Panc1 (cell line): ENCODE results near the gene HIKESHI. TPM values are rescaled to one million over a fixed set of nuclear protein-coding genes. Genes with fewer than 3 reads are reported as not detected.
"Not testable (repeated sequence)": the region's sequence is repeated elsewhere in the genome, so short reads cannot be mapped to it uniquely, and the experiment has no call there.

Source experiments
- ATAC-seq: fragments of 200-7000 bp; cut with Tn5 transposase; 2 replicates; pipeline ENCODE4 v1.9.1; 2020; ENCODE audit warnings: mild to moderate bottlenecking, moderate library complexity
- BruUV-seq: library from RNA; stranded (reverse); fragments of 400-500 nt; replicated peaks from 2 replicates; lab custom pipeline; 2021; lab: Mats Ljungman, UMichigan
- CTCF ChIA-PET: fragments of 300-600 bp; sonication (Branson Sonifier 250); formaldehyde crosslinking; loops from one replicate; lab custom pipeline; 2022; ENCODE audit warnings: antibody characterized with exemption; lab: Charles Lee
- POLR2A ChIA-PET: fragments of 300-600 bp; sonication (Branson Sonifier 250); formaldehyde crosslinking; loops from one replicate; lab custom pipeline; 2022; ENCODE audit warnings: antibody characterized with exemption; lab: Charles Lee
- DNase-seq: peaks from one replicate; pipeline ENCODE4 v3.0.0-alpha.2; 2010; ENCODE audit warnings: low read depth, low spot score
- H3K27ac ChIP-seq: 2 replicates; pipeline ENCODE4 v1.5.1; 2011; ENCODE audit warnings: mild to moderate bottlenecking, low read length, inconsistent platforms
- H3K27me3 ChIP-seq: fragments of 200-500 bp; sonication (Bioruptor generic); 2 replicates; pipeline ENCODE4 v1.6.0; 2014; ENCODE audit warnings: low read length, inconsistent platforms; ENCODE audit not compliant: control insufficient read depth, insufficient read depth
- H3K36me3 ChIP-seq: fragments of 200-500 bp; sonication (Bioruptor generic); 2 replicates; pipeline ENCODE4 v1.5.1; 2014; ENCODE audit warnings: inconsistent platforms, mild to moderate bottlenecking, low read length, moderate library complexity; ENCODE audit not compliant: control insufficient read depth, insufficient read depth
- H3K4me1 ChIP-seq: 2 replicates; pipeline ENCODE4 v1.5.1; 2011; ENCODE audit warnings: inconsistent platforms, mild to moderate bottlenecking, low read length, moderate library complexity; ENCODE audit not compliant: control insufficient read depth, insufficient read depth
- H3K4me3 ChIP-seq, 2 experiments: 2 replicates each; pipeline ENCODE4 v1.5.1; 2011 to 2012; ENCODE audit warnings: low read depth in 2 of 2, low read length in 2 of 2, mild to moderate bottlenecking in 2 of 2, inconsistent platforms in 1 of 2, moderate library complexity in 1 of 2
- H3K9me3 ChIP-seq: fragments of 200-500 bp; sonication (Bioruptor generic); 2 replicates; pipeline ENCODE4 v1.5.1; 2014; ENCODE audit warnings: low read depth, mild to moderate bottlenecking, inconsistent platforms, low read length, moderate library complexity; ENCODE audit not compliant: control insufficient read depth, insufficient read depth
- POLR2AphosphoS5 ChIP-seq: IDR thresholded peaks from 2 replicates; pipeline ENCODE4 v1.6.1; 2012; ENCODE audit warnings: mild to moderate bottlenecking, low read depth, low read length, moderate library complexity
- SIN3A ChIP-seq: IDR thresholded peaks from 2 replicates; pipeline ENCODE4 v1.6.1; 2012; ENCODE audit warnings: low read depth, mild to moderate bottlenecking, low read length, moderate library complexity, borderline replicate concordance; ENCODE audit not compliant: insufficient read depth
- TCF7L2 ChIP-seq: IDR thresholded peaks from 2 replicates; pipeline ENCODE4 v1.6.1; 2011; ENCODE audit warnings: mild to moderate bottlenecking, low read depth, low read length, inconsistent platforms
- in situ Hi-C: cut with HindIII; loops from 2 replicates; pipeline ENCODE4 v1.10.0; 2016; ENCODE audit warnings: low sequenced_read_pairs, low pct_unique_long_range_greater_than_20kb
- intact Hi-C: fragments of 100-400 bp; cut with micrococcal nuclease; formaldehyde crosslinking; loops from one replicate; pipeline ENCODE4 v1.10.0; 2022; ENCODE audit not compliant: unreplicated experiment
- total RNA-seq: library from RNA; stranded (reverse); gene quantifications from one replicate; pipeline ENCODE4 v1.2.1, GENCODE V29; 2021; ENCODE audit not compliant: unreplicated experiment
- TF ChIP-seq, protein P1 (sequence below): fragments of 450-650 bp; IDR thresholded peaks from 2 replicates; pipeline ENCODE4 v1.5.1; 2017; ENCODE audit warnings: mild to moderate bottlenecking
- TF ChIP-seq, protein P2 (sequence below), 2 experiments: IDR thresholded peaks; 2 replicates each; pipeline ENCODE4 v1.6.1; 2011 to 2012; ENCODE audit warnings: low read depth in 2 of 2, control low read depth in 1 of 2, low read length in 1 of 2, mild to moderate bottlenecking in 1 of 2, moderate library complexity in 1 of 2; ENCODE audit not compliant: insufficient read depth in 1 of 2

Gene HIKESHI
- total RNA-seq, 1 experiment from 2014 or later, result 61.3 TPM

DNA sequence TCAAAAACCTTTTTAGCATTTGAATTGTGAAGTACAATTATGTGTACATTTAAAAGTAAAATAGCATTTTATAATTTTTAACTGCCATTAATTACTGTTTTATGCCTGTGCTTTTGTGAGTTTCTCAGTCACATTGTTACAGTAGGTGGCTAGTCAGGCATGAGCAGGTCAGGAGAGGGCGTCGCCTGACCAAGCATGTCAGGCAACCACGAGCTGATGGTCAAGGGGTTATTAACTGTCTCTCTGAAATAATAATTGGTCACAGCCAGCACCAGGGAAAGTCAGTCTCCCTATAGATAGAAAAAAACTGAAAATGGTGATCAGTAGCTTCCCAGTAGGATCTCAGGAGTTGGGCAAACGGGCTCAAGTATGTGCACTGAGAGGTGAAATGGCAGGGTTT lies 53.2 kb downstream of the HIKESHI start:
- H3K36me3 ChIP-seq, result no peaks in the 10 kb centered on the region
- ATAC-seq, result peak; percentile 67

DNA sequence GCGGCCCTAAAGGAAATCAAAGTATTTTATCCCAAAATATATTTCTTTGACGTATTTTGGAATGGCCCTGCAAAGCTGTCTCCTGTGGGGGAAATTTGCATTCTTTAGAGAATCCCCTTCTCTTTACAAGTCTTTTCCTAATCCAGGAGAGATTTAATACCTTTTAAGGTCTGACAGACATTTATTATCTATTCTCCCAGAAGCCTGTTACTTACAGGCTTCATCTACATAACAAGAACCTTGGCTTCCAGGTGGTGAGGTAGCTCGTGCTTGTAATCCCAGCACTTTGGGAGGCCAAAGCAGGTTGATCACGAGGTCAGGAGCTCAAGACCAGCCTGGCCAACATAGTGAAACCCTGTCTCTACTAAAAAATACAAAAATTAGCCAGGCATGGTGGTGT lies 55.4 kb downstream of the HIKESHI start:
- H3K9me3 ChIP-seq, CTCF ChIA-PET, H3K27me3 ChIP-seq, H3K4me3 ChIP-seq, H3K36me3 ChIP-seq, H3K4me1 ChIP-seq, H3K27ac ChIP-seq, DNase-seq, in situ Hi-C loops, intact Hi-C loops, BruUV-seq, ATAC-seq: not testable (repeated sequence)
- POLR2A ChIA-PET, result interaction anchor here (0.6 kb wide), 1 partner anchor 51 kb away, joined by 3 read pairs; no protein-coding TSS in a partner anchor

More for the DNA sequence above, 53.2 kb downstream of the HIKESHI start:
- H3K27me3 ChIP-seq, result no peaks in the 10 kb centered on the region
- ChIA-PET CTCF (no interaction called here), POLR2A (no interaction called here)
- TF ChIP-seq, protein P1, sequence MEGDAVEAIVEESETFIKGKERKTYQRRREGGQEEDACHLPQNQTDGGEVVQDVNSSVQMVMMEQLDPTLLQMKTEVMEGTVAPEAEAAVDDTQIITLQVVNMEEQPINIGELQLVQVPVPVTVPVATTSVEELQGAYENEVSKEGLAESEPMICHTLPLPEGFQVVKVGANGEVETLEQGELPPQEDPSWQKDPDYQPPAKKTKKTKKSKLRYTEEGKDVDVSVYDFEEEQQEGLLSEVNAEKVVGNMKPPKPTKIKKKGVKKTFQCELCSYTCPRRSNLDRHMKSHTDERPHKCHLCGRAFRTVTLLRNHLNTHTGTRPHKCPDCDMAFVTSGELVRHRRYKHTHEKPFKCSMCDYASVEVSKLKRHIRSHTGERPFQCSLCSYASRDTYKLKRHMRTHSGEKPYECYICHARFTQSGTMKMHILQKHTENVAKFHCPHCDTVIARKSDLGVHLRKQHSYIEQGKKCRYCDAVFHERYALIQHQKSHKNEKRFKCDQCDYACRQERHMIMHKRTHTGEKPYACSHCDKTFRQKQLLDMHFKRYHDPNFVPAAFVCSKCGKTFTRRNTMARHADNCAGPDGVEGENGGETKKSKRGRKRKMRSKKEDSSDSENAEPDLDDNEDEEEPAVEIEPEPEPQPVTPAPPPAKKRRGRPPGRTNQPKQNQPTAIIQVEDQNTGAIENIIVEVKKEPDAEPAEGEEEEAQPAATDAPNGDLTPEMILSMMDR, result peak; percentile 44
- TF ChIP-seq SIN3A (no peak), POLR2AphosphoS5 (no peak)
- in situ Hi-C loops, result no loop called here
- no peak overlapping the region for H3K4me3 ChIP-seq
- intact Hi-C loops, result no loop called here
- no peak overlapping the region for H3K27ac ChIP-seq
- no peaks in the 10 kb centered on the region for H3K4me1 ChIP-seq
- no peaks in the 10 kb centered on the region for H3K9me3 ChIP-seq
- DNase-seq, result no peak
- BruUV-seq, result no TSS peak

DNA sequence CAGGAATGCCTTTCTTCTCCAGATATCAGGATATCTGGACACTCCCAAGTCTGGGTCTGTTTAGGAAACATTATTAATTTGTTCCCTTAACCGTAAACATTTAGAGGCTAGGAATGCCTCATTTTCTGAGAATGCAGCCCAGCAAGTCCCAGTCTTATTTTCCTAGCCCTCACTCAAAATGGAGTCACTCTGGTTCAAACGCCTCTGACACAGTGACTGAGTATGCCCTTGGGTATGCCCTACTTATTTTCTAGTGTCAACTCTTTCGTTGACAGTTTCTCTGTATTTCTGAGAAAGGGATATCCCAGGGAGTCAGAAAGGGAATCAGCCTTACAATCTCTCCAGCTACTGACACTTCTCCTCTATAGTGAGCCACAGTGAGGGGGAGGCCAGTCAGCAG lies 56.7 kb downstream of the HIKESHI start:
- in situ Hi-C loops, result no loop called here
- POLR2A ChIA-PET, result no interaction called here
- BruUV-seq, result no TSS peak

More for the DNA sequence above, 56.7 kb downstream of the HIKESHI start:
- TF ChIP-seq TCF7L2 (no peak), SIN3A (no peak), POLR2AphosphoS5 (no peak)
- TF ChIP-seq, protein P2, sequence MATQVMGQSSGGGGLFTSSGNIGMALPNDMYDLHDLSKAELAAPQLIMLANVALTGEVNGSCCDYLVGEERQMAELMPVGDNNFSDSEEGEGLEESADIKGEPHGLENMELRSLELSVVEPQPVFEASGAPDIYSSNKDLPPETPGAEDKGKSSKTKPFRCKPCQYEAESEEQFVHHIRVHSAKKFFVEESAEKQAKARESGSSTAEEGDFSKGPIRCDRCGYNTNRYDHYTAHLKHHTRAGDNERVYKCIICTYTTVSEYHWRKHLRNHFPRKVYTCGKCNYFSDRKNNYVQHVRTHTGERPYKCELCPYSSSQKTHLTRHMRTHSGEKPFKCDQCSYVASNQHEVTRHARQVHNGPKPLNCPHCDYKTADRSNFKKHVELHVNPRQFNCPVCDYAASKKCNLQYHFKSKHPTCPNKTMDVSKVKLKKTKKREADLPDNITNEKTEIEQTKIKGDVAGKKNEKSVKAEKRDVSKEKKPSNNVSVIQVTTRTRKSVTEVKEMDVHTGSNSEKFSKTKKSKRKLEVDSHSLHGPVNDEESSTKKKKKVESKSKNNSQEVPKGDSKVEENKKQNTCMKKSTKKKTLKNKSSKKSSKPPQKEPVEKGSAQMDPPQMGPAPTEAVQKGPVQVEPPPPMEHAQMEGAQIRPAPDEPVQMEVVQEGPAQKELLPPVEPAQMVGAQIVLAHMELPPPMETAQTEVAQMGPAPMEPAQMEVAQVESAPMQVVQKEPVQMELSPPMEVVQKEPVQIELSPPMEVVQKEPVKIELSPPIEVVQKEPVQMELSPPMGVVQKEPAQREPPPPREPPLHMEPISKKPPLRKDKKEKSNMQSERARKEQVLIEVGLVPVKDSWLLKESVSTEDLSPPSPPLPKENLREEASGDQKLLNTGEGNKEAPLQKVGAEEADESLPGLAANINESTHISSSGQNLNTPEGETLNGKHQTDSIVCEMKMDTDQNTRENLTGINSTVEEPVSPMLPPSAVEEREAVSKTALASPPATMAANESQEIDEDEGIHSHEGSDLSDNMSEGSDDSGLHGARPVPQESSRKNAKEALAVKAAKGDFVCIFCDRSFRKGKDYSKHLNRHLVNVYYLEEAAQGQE (IDR thresholded peaks at IDR 0.05; ENCODE audit: insufficient read depth in 1 of 2, low read depth in 2 of 2, low read length in 1 of 2), result no peak
- TF ChIP-seq, protein P1, result no peak
- no peaks in the 10 kb centered on the region for H3K36me3 ChIP-seq
- H3K27me3 ChIP-seq, result no peaks in the 10 kb centered on the region
- no peak for ATAC-seq
- no peak overlapping the region for H3K4me3 ChIP-seq
- H3K9me3 ChIP-seq, result peaks cover 7% of the 10 kb centered on the region; the same call in 1 of the 2 replicates
- H3K27ac ChIP-seq, result no peak overlapping the region; the same call in 1 of the 2 replicates
- intact Hi-C loops, result no loop called here
- no peak for DNase-seq
- CTCF ChIA-PET, result no interaction called here
- H3K4me1 ChIP-seq, result no peaks in the 10 kb centered on the region
